Measurements from ENCODE around the gene ORMDL3.
"Not testable (repeated sequence)": the region's sequence is repeated elsewhere in the genome, so short reads cannot be mapped to it uniquely, and the experiment has no call there.

Gene ORMDL3

DNA sequence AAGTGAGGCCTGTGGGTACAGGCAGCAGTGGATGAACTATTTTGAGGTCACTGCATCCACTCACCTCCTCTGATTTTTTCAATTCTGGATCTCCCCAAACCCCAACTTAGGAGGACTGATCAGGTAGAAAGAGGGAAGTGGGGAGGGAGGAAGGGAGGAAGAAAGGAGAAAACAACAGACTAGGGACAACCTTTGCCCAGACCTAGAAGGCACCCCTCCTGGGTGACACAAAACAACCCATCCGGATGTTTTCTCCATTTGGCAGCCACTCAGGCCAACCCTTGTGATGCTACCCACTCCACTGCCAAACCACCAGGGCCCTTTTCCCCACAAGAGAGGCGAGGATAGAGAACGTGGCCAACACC lies 2.7 kb downstream of the ORMDL3 start:
- no peak for DNase-seq (ENCODE audit: low spot score)

DNA sequence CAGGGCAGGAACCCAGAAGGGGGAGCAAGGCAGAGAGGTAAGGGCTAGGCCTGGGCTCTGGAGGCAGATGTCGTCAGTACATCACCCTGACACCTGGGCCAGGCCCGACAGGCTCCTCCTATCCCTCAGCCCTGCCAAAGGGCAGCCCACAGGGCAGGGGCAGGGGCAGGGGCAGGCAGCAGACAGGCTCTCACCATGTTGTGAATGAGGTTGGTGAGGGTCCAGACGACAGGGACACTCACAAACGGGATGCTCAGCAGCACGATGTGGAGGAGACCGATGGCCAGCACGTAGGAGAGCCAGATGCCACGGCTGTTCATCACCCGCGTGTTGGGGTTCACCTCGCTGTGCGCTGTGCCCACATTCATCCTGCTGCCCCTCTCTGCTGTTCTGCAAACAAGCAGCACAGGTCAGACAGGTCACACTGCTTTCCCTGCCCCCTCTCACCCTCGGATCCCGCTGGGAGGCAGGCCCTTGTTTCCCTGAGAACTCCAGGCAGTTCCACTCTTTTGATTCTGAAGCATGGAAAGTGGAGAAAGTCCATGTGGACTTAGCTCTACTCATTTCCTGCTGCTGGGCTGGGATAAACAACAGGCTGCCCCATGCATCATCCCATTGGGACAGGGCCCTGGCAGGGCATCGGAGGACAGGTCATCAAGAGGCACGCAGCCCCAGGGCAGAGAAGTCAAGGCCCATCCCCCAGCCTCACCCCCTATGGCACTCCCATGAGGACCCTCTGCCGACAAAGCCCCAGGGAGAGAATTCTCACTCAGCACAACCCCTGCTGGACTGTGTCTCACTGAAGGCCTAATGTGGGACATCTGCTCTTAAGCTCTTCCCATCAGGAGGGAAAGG lies 3.3 kb downstream of the ORMDL3 start:
- DNase-seq (ENCODE audit: low spot score), result no peak

DNA sequence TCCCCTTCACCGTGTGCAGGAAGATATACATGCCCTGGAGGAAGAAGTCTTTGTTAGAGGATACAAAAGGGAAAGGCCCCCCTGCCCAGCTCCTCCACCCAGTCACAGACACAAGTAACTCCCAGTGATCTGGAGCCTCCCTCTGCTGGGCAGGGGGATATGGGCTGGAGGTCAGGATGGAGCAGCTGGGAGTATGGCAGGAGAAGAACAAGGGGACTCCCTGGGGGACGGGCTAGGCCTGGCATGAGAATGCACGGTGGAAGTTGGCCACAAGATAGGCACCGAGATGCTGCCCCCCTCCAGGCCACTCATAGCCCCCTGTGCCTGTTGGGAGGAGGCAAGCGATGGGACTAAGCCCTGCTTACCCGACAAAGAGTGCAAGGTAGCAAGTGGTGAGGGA lies 4.2 kb downstream of the ORMDL3 start:
- no peak for DNase-seq (ENCODE audit: low spot score)

GRCh38 chr17:39922006-39922405 lies 5.4 kb downstream of the ORMDL3 start:
- no peak for DNase-seq (ENCODE audit: low spot score)

- DNase-seq (ENCODE audit: low spot score), result no peak
Measured at GRCh38 chr17:39921323-39921722, 6.1 kb downstream of the ORMDL3 start.

DNA sequence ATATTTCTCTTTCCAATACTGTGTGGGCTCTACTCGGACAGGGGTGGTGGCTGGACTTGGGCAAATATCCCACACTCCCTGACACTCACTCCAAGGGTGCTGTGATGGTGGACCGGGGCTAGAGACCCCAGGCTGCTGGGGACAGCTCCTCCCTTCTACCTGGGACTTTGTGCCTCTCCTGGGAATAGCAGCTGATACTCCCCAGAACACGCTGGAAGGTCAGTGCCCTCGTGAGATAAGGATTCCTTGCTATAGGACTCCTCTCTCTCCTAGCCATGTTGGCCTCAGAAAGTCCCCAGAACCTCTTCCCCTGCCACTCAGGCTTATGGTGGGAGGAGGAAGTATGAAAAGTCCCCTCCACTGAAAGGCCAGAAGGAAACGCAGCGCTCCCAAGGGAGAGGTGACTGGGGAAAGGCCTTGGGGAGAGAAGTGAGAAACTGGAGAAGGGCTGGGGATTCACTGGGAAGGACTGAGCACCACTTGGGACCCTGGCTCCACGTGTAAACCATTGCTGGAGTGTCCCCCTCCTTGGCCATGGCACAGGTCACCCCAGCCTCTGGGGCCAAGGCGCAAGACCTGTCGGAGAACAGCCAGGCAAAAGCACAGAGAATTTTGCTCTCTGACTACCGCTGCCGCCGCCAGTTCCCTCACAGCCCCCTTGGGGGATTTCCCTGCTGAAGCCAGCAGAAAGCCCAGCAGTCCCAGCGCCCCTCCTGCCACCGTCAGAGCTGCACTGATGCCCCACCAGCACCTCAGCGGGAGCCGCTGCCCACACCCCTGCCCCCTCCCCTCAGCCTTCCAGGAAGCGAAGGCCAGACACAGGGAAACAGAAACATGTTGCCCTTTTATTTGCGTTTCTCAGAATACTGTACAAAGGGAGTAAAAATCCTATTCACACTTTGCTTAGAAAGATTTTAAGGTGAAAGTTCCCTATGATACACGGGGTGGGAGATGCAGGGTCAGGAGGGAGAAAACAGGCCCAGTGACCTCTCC lies 6.9 kb downstream of the ORMDL3 start:
- DNase-seq (ENCODE audit: low spot score), result no peak

DNA sequence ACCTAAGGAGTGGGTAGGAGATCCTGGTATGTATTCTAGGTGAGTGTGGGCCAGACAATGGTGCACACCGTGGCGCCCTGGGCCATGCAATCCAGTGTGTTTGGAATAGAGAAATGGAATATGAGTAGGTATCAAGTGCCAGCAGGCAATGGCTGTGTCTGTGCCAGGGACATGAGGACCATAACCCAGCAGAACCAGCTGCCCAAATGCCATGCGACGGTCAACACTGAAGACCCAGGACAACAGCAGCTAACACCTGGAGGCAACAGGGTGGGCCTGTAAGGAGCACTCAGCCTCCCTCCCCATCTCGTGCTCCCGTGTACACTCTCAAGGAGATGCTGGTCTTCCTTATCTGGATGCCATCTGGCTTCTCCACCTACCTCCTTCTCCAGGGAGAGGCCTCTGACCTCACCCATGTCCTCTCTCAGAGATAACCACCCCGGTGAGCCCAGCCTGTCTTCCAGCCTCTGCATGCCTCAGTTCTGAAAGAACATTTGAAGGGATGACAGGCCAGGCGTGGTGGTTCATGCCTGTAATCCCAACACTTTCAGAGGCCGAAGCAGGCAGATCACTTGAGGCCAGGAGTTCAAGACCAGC lies 8.2 kb downstream of the ORMDL3 start:
- no peak for DNase-seq (ENCODE audit: low spot score)

DNA sequence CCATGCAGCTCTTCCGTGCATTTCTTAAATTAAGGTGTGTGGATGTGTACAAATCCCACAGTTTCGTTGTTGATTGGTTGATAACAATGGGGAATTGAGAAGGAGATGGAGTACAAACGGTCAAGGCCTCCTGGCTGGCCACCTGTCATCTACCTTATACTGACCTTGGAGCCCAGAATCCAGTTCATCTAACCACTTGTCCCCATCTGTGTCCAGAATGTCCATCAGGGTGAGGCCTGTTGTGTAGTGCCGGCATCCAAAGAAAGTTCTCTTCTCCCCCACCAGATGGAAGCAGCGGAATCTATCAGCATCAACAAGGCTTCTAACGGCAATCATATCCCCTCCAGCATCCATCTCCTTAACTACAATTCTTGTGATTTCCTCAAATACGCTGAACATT lies 10.5 kb downstream of the ORMDL3 start:
- DNase-seq (ENCODE audit: low spot score), result no peak

DNA sequence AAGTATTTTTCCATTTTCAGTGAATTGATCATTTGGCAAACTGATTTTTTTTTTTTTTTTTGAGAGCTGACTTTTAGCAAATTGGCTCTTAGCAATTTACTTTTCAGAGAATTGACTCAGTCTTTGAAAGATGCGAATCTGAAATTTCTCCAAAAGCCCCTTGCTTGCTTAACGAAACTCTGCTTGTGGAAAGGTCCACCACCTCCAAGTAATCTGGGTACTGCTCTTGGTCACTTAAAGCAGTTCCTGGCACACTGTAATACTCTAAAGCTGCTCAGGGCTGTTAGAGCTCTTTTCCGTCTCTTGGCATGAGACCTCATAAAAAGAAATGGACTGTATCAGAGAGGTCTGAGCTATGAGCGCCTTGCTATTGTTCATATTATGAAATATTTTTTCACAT lies 11.8 kb downstream of the ORMDL3 start:
- DNase-seq (ENCODE audit: low spot score), result no peak

DNA sequence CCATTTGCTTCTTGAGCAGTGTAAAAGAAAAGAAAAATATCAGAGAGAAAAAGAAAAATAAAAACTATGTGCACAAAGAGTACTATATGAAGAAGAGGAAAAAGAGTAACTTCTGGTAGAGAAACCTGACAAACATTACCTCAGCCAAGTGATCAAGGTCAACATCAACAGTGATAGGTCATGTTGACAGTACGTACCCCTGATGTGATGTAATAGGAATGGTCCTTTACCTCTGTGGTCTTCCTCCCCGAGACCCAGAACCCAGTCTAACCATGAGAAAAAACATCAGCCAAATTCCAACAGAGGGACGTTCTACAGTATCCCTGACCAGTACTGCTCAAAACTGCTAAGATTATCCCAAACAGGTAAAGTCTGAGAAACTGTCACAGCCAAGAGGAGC lies 13.4 kb downstream of the ORMDL3 start:
- no peak for DNase-seq (ENCODE audit: low spot score)

DNA sequence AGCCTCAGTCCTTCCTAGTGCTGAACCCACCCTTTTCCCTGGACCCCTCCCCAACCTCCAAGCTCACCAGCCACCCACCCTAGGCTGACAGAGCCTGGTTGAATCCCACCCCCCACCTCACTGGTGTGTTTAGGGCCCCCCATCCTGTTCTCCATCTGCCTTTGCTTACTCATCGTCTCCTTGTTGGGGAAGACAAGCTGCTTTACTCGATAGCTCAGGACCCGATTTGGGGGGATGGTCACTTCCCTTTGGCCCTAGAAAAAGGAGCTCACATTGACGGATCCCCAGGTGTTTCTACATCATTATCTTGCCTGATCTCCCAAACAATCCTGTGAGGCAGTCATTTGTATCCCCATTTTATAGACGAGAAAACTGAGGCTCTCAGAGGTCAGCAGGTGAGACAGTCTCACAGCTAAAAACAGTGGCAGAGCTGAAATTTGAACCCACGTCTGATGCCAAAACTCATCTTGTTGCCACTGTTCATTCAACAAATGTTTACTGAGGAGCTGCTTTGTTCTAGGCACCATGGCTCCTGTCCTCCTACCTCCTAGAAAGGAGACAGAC lies 18.5 kb downstream of the ORMDL3 start:
- DNase-seq (ENCODE audit: low spot score), result no peak

DNA sequence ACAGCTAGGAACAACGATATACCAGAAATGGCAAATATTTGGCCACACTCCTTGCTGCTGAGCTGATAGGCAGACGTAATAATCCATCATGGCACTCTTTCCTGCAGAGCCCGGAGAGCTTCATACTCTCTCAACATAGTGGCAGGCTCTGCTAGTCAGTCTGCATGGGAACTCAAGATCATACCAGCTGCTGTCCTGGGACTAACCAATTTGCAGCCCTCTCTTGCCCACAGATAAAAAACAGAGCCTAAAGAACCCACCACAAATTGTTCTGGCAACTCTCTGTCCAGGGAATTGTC lies 22.5 kb downstream of the ORMDL3 start:
- DNase-seq (ENCODE audit: low spot score), result no peak

GRCh38 chr17:39903158-39903884 lies 24.1 kb downstream of the ORMDL3 start:
- DNase-seq (ENCODE audit: low spot score), result no peak

DNA sequence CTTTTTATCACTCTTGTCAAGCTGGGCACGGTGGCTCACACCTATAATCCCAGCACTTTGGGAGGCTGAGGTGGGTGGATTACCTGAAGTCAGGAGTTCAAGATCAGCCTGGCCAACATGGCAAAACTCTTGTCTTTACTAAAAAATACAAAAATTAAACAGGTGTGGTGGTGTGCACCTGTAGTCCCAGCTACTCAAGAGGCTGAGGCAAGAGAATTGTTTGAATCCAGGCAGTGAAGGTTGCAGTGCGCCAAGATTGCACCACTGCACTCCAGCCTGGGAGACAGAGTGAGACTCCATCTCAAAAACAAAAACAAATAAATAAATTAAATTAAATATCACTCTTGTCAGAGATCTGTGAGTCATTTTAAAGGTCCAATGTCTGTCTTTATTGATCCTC lies 25.4 kb downstream of the ORMDL3 start:
- DNase-seq (ENCODE audit: low spot score), result not testable (repeated sequence)

GRCh38 chr17:39899215-39899614 lies 28.2 kb downstream of the ORMDL3 start:
- no peak for DNase-seq (ENCODE audit: low spot score)

GRCh38 chr17:39898088-39898487 lies 29.3 kb downstream of the ORMDL3 start:
- no peak for DNase-seq (ENCODE audit: low spot score)

GRCh38 chr17:39894681-39895376 lies 32.6 kb downstream of the ORMDL3 start:
- DNase-seq (ENCODE audit: low spot score), result no peak

DNA sequence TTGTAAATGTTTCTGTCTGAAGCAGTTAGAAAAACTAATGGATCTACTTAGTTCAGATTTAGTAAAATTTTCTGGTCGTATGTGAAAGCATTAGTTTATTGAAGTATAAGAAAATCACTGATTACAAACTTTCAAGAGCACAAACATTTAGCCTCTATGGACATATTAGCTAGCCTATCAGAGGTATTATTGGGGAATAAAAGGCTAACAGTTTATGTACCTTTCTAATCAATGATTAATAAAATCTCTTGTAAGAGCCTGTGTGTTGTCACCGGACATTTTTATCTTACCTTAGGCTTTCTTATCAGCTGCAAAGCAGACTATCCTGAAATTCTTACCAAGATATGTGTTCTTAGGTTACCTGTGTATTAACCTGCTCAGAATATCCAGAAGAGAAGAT lies 38.2 kb downstream of the ORMDL3 start:
- no peak for DNase-seq (ENCODE audit: low spot score)

DNA sequence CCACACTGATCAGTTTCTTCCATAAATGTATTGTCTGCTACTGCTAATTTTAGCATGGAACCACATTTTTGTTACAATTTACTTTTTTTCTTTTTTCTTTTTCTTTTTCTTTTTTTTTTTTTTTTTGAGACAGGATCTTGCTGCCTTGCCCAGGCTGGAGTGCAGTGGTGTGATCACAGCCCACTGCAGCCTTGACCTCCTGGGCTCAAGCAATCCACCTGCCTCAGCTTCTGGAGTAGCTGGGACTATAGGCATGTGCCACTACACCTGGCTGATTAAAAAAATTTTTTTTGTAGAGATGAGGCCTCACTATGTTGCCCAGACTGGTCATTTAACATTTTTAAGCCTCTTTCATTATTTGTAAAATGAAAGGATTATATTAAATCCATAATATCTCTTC lies 40.3 kb downstream of the ORMDL3 start:
- no peak for DNase-seq (ENCODE audit: low spot score)

- DNase-seq (ENCODE audit: low spot score), result not testable (repeated sequence)
Measured at GRCh38 chr17:39886102-39886501, 41.3 kb downstream of the ORMDL3 start.

DNA sequence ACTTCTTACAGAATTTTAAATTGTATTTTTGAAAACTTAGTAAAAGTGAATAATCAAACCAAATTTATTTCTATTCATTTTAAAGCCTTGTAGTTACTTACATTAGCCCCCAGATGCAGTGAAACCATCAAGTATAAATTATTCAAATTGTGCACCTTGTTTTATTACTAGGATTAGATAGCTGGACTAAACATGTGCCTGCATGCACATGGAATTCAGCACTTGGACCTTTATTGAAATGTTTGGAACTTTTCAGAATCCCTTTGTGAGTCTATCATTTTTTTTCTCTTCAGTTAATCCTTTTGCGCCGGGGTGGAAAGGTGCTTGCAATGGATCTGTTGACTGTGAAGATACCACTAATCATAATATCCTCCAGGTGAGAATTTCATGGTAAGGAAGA lies 54.6 kb downstream of the ORMDL3 start:
- DNase-seq (ENCODE audit: low spot score), result peak; percentile 43
